Tibial nerve (tissue), 4 donors: ENCODE results near the gene MEGF8. TPM values are rescaled to one million over a fixed set of nuclear protein-coding genes. Genes with fewer than 3 reads are reported as not detected.

Experiments used
- DNase-seq, 2 donors: peaks; one replicate each; pipeline ENCODE4 v3.0.0-alpha.2; 2019; ENCODE audit warnings: low spot score in 2 of 2
- H3K27ac ChIP-seq, 4 donors: fragments of 200-600 bp; sonication (generic) in 3 of 4; one replicate each; pipeline ENCODE4 v1.5.1; 2017 to 2019; ENCODE audit warnings: mild to moderate bottlenecking in 1 of 4
- H3K27me3 ChIP-seq, 2 donors: fragments of 200-600 bp; sonication (generic) in 1 of 2; one replicate each; pipeline versions ENCODE4 v1.5.1 to v1.6.0; 2017 to 2019
- H3K36me3 ChIP-seq, 3 donors: fragments of 200-600 bp; sonication (generic); one replicate each; pipeline ENCODE4 v1.5.1; 2018 to 2019
- H3K4me1 ChIP-seq, 4 donors: fragments of 200-600 bp; sonication (generic) in 3 of 4; one replicate each; pipeline ENCODE4 v1.5.1; 2017 to 2019
- H3K4me3 ChIP-seq, 4 donors: fragments of 200-600 bp; sonication (generic) in 3 of 4; one replicate each; pipeline ENCODE4 v1.5.1; 2017 to 2019; ENCODE audit warnings: mild to moderate bottlenecking in 1 of 4, moderate library complexity in 1 of 4
- H3K9me3 ChIP-seq, 4 donors: fragments of 200-600 bp; sonication (generic) in 3 of 4; one replicate each; pipeline ENCODE4 v1.5.1; 2017 to 2019
- CTCF ChIP-seq, 5 experiments: fragments of 200-600 bp in 3 of 5; fragments of 450-650 bp in 2 of 5; sonication (generic) in 3 of 5; IDR thresholded peaks; one replicate each; pipeline ENCODE4 v1.5.1; 2016 to 2019; ENCODE audit warnings: antibody characterized with exemption in 5 of 5, mild to moderate bottlenecking in 3 of 5, moderate library complexity in 2 of 5
- EP300 ChIP-seq, 2 donors: sonication (generic); formaldehyde crosslinking; IDR thresholded peaks; one replicate each; pipeline ENCODE4 v1.6.1; 2017; ENCODE audit warnings: antibody characterized with exemption in 2 of 2, mild to moderate bottlenecking in 1 of 2
- POLR2A ChIP-seq, 2 donors: fragments of 450-650 bp; IDR thresholded peaks; one replicate each; pipeline ENCODE4 v1.6.1; 2017; ENCODE audit warnings: antibody characterized with exemption in 2 of 2, mild to moderate bottlenecking in 2 of 2, moderate library complexity in 2 of 2
- WGBS, 2 donors: methylation state at CpG; one replicate each; pipeline ENCODE4 v1.1.5; 2018; 5-methylcytosine and 5-hydroxymethylcytosine counted together
- total RNA-seq, 4 donors: library from RNA; depleted of rRNA; stranded (reverse); fragments of >200 nt; gene quantifications; one replicate each; pipeline ENCODE4 v1.1.0, GENCODE V29; 2016

The MEGF8 gene
- 10 to 100 TPM; 17.9 to 33.3 (median 22.4) TPM for total RNA-seq

GRCh38 chr19:42325308-42325895, at the start of gene MEGF8:
Gene MEGF8, plus strand, starts transcription at chr19:42325635. Its CDS starts 609 bp downstream, at chr19:42326244.
- Histone ChIP-seq H3K4me3 (peak within 1 kb of the TSS; percentile 59 to 82 (median 78)), H3K9me3 (no peaks in the 10 kb centered on the region), H3K36me3 (no peaks in the 10 kb centered on the region), H3K27ac (peak within 1 kb of the TSS; percentile 21 to 91 (median 78)), H3K4me1 (peaks cover 0 to 58% (median 22%) of the 10 kb centered on the region in 4 donors), H3K27me3 (peaks cover 0 to 33% of the 10 kb centered on the region in 2 donors)
- WGBS, 2 donors: 0 to 1% methylated on average over 12 to 41 of the region's 45 CpGs
- DNase-seq: peak; percentile 92 to 98
- TF ChIP-seq EP300 (IDR thresholded peaks at IDR 0.05): peak; percentile 84 to 95
- TF ChIP-seq POLR2A (IDR thresholded peaks at IDR 0.05): peak in 1 of 2 donors; percentile 73
- TF ChIP-seq CTCF (IDR thresholded peaks at IDR 0.05): peak in 4 of 5 experiments; percentile 4 to 92 (median 84)

- H3K27ac ChIP-seq: peak overlapping the region in 3 of 4 donors; percentile 33 to 99 (median 96)
- peaks cover 0 to 84% (median 51%) of the 10 kb centered on the region in 4 donors for H3K4me1 ChIP-seq
- TF ChIP-seq POLR2A (IDR thresholded peaks at IDR 0.05): no peak
- no peak for TF ChIP-seq CTCF (IDR thresholded peaks at IDR 0.05)
- no peak for TF ChIP-seq EP300 (IDR thresholded peaks at IDR 0.05)
These were observed 49.2 kb upstream of the MEGF8 start for GRCh38 chr19:42276284-42276683.

GRCh38 chr19:42276821-42277220, 48.6 kb upstream of the MEGF8 start:
- Histone ChIP-seq H3K9me3 (no peaks in the 10 kb centered on the region), H3K4me3 (no peak overlapping the region), H3K36me3 (peaks cover 0 to 43% (median 19%) of the 10 kb centered on the region in 3 donors), H3K27me3 (no peaks in the 10 kb centered on the region), H3K27ac (peak overlapping the region in 3 of 4 donors; percentile 96 to 99 (median 97)), H3K4me1 (peaks cover 0 to 84% (median 52%) of the 10 kb centered on the region in 4 donors)
- TF ChIP-seq CTCF (IDR thresholded peaks at IDR 0.05) (no peak), EP300 (IDR thresholded peaks at IDR 0.05) (no peak), POLR2A (IDR thresholded peaks at IDR 0.05) (no peak)
- DNase-seq: no peak
- 70 to 72% methylated on average over 4 of the region's 4 CpGs for WGBS, 2 donors

More at GRCh38 chr19:42276284-42276683, 49.2 kb upstream of the MEGF8 start:
- no peak for DNase-seq
- H3K9me3 ChIP-seq: no peaks in the 10 kb centered on the region
- no peak overlapping the region for H3K4me3 ChIP-seq
- 45 to 77% methylated on average over 3 of the region's 3 CpGs for WGBS, 2 donors
- H3K27me3 ChIP-seq: no peaks in the 10 kb centered on the region
- H3K36me3 ChIP-seq: peaks cover 0 to 47% (median 19%) of the 10 kb centered on the region in 3 donors

GRCh38 chr19:42277821-42278451, 47.5 kb upstream of the MEGF8 start:
- no peaks in the 10 kb centered on the region for H3K27me3 ChIP-seq
- H3K36me3 ChIP-seq: peaks cover 0 to 32% (median 18%) of the 10 kb centered on the region in 3 donors
- H3K9me3 ChIP-seq: no peaks in the 10 kb centered on the region
- TF ChIP-seq EP300 (IDR thresholded peaks at IDR 0.05) (no peak), POLR2A (IDR thresholded peaks at IDR 0.05) (no peak), CTCF (IDR thresholded peaks at IDR 0.05) (no peak)
- 27 to 31% methylated on average over 6 to 10 of the region's 10 CpGs for WGBS, 2 donors
- peaks cover 3 to 87% (median 60%) of the 10 kb centered on the region in 4 donors for H3K4me1 ChIP-seq
- peak overlapping the region; percentile 67 to 99 (median 96) for H3K27ac ChIP-seq
- no peak overlapping the region for H3K4me3 ChIP-seq
- no peak for DNase-seq
